ENCODE measurements around the gene BLOC1S4. TPM values are rescaled to one million over a fixed set of nuclear protein-coding genes. Genes with fewer than 3 reads are reported as not detected.

BLOC1S4 gene
- total RNA-seq = 10 to 100 TPM; 15.8 to 31.7 (median 18.7) TPM
- 10 to 100 TPM in 1 of 3 donors, 1 to 10 TPM in 2; 6.5 to 10.8 (median 8.9) TPM for polyA plus RNA-seq
- long read RNA-seq, donor 1, transcript BLOC1S4-201 (1 exons, 1,617 nt) = major isoform, 31 of 31 reads
- long read RNA-seq, donor 1, partial matches to known transcripts = 0 of 31 reads
- long read RNA-seq, donor 1, other reads (novel, unspliced or antisense) = 0 of 31 reads
- long read RNA-seq, donor 2, transcript BLOC1S4-201 (1 exons, 1,617 nt) = major isoform, 17 of 17 reads
- long read RNA-seq, donor 2, partial matches to known transcripts = 0 of 17 reads
- long read RNA-seq, donor 2, other reads (novel, unspliced or antisense) = 0 of 17 reads
- long read RNA-seq, donor 3, transcript BLOC1S4-201 (1 exons, 1,617 nt) = major isoform, 21 of 21 reads
- long read RNA-seq, donor 3, partial matches to known transcripts = 0 of 21 reads
- long read RNA-seq, donor 3, other reads (novel, unspliced or antisense) = 0 of 21 reads
- long read RNA-seq, donor 4, partial matches to known transcripts = 0 of 3 reads
- long read RNA-seq, donor 4, other reads (novel, unspliced or antisense) = 0 of 3 reads
- long read RNA-seq, donor 5, transcript BLOC1S4-201 (1 exons, 1,617 nt) = major isoform, 91 of 91 reads
- long read RNA-seq, donor 5, partial matches to known transcripts = 0 of 91 reads
- long read RNA-seq, donor 5, other reads (novel, unspliced or antisense) = 0 of 91 reads
- long read RNA-seq, donor 6, partial matches to known transcripts = 0 of 1 reads
- long read RNA-seq, donor 6, other reads (novel, unspliced or antisense) = 0 of 1 reads
- long read RNA-seq, donor 7, transcript BLOC1S4-201 (1 exons, 1,617 nt) = major isoform, 16 of 16 reads
- long read RNA-seq, donor 7, partial matches to known transcripts = 0 of 16 reads
- long read RNA-seq, donor 7, other reads (novel, unspliced or antisense) = 0 of 16 reads
- long read RNA-seq, donor 8, transcript BLOC1S4-201 (1 exons, 1,617 nt) = major isoform, 31 of 31 reads
- long read RNA-seq, donor 8, partial matches to known transcripts = 0 of 31 reads
- long read RNA-seq, donor 8, other reads (novel, unspliced or antisense) = 0 of 31 reads
- long read RNA-seq, donor 9, transcript BLOC1S4-201 (1 exons, 1,617 nt) = major isoform, 18 of 18 reads
- long read RNA-seq, donor 9, partial matches to known transcripts = 0 of 18 reads
- long read RNA-seq, donor 9, other reads (novel, unspliced or antisense) = 0 of 18 reads
- long read RNA-seq, donor 10, transcript BLOC1S4-201 (1 exons, 1,617 nt) = major isoform, 12 of 12 reads
- long read RNA-seq, donor 10, partial matches to known transcripts = 0 of 12 reads
- long read RNA-seq, donor 10, other reads (novel, unspliced or antisense) = 0 of 12 reads

GRCh38 chr4:6716018-6716911, at the start of gene BLOC1S4:
BLOC1S4 (plus strand) TSS chr4:6716174; CDS start chr4:6716210, 36 bp downstream.
- peak; percentile 82 to 93 (median 86) for DNase-seq
- WGBS, 4 donors = 0 to 1% (median 0%) methylated on average over 49 to 109 of the region's 109 CpGs
- H3K4me3 ChIP-seq = peak within 1 kb of the TSS in 3 of 4 donors; percentile 55 to 95 (median 56)
- intact Hi-C loops (cut with DNase I) = loop anchor here in 1 of 2 donors (5.0 kb wide), 1 partner anchor 351 kb away; the partner anchor contains the start of gene GRPEL1
- H3K9me3 ChIP-seq (replicated peaks in 1 of 3) = no peaks in the 10 kb centered on the region
- no peaks in the 10 kb centered on the region for H3K36me3 ChIP-seq (replicated peaks in 1 of 2)
- H3K4me1 ChIP-seq (replicated peaks in 1 of 2) = peaks cover 0 to 16% of the 10 kb centered on the region in 2 donors
- TF ChIP-seq CTCF (IDR thresholded peaks at IDR 0.05) = peak in 4 of 6 experiments; percentile 15 to 31 (median 26)
- TF ChIP-seq POLR2A (IDR thresholded peaks at IDR 0.05) = peak; percentile 83 to 86
- H3K27ac ChIP-seq = peak within 1 kb of the TSS; percentile 56 to 99 (median 83)
- no peaks in the 10 kb centered on the region for H3K27me3 ChIP-seq

- Histone ChIP-seq H3K4me1 (replicated peaks in 1 of 2) (peaks cover 4 to 7% of the 10 kb centered on the region in 2 donors), H3K27ac (no peak overlapping the region), H3K36me3 (replicated peaks in 1 of 2) (no peaks in the 10 kb centered on the region), H3K4me3 (no peak overlapping the region), H3K27me3 (no peaks in the 10 kb centered on the region), H3K9me3 (replicated peaks in 1 of 3) (no peaks in the 10 kb centered on the region)
- TF ChIP-seq CTCF (IDR thresholded peaks at IDR 0.05) (no peak), POLR2A (IDR thresholded peaks at IDR 0.05) (no peak)
- WGBS, 4 donors = 83 to 92% (median 92%) methylated on average over 10 to 11 of the region's 11 CpGs
- DNase-seq = no peak
- intact Hi-C loops (cut with DNase I) = no loop called here
These were observed 47.6 kb upstream of the BLOC1S4 start for GRCh38 chr4:6668391-6668790.

GRCh38 chr4:6671648-6672047, 44.3 kb upstream of the BLOC1S4 start:
- TF ChIP-seq POLR2A (IDR thresholded peaks at IDR 0.05) (no peak), CTCF (IDR thresholded peaks at IDR 0.05) (no peak)

More at GRCh38 chr4:6671648-6672047, 44.3 kb upstream of the BLOC1S4 start:
- no peaks in the 10 kb centered on the region for H3K27me3 ChIP-seq
- 50 to 91% (median 67%) methylated on average over 1 of the region's 1 CpG for WGBS, 4 donors
- peaks cover 16 to 23% of the 10 kb centered on the region in 2 donors for H3K4me1 ChIP-seq (replicated peaks in 1 of 2)
- H3K27ac ChIP-seq = no peak overlapping the region
- no peak overlapping the region for H3K4me3 ChIP-seq
- no peaks in the 10 kb centered on the region for H3K9me3 ChIP-seq (replicated peaks in 1 of 3)
- H3K36me3 ChIP-seq (replicated peaks in 1 of 2) = no peaks in the 10 kb centered on the region
- intact Hi-C loops (cut with DNase I) = no loop called here
- no peak for DNase-seq
